Measurements from ENCODE around the gene PLEKHB1. TPM values are rescaled to one million over a fixed set of nuclear protein-coding genes. Genes with fewer than 3 reads are reported as not detected.

PLEKHB1 gene
- total RNA-seq, 1 experiment from 2014 or later: 37.1 TPM

GRCh38 chr11:73654482-73655021 is 8.2 kb downstream of the PLEKHB1 start:
- H3K18ac ChIP-seq (ENCODE audit: insufficient read length, low read depth, low read length): no peak overlapping the region
- H3K36me3 Mint-ChIP-seq (ENCODE audit: insufficient read depth in 1 of 3, low read depth in 3 of 3): peaks cover 0 to 18% (median 17%) of the 10 kb centered on the region in 3 experiments; a peak in 4 of 7 replicates
- no peak overlapping the region for H3K4me2 ChIP-seq (ENCODE audit: insufficient read depth, insufficient read length, low read length)
- no peaks in the 10 kb centered on the region for H4K20me1 ChIP-seq (ENCODE audit: control insufficient read depth, insufficient read depth, insufficient read length)
- no peak overlapping the region for H4K5ac ChIP-seq (ENCODE audit: insufficient read length, low read depth, low read length)
- no CpG with 5 or more reads among the region's 7 CpGs for WGBS (ENCODE audit: extremely low coverage, insufficient read length, low lambda C conversion rate)
- no peak overlapping the region for H4K91ac ChIP-seq (ENCODE audit: insufficient read length, low read depth, low read length)
- H3K4me1 ChIP-seq (ENCODE audit: insufficient read depth, low read length): peaks cover 5% of the 10 kb centered on the region; the same call in 1 of the 2 replicates
- H2BK5ac ChIP-seq (ENCODE audit: insufficient read length, low read length): no peak overlapping the region
- no peaks in the 10 kb centered on the region for H3K27me3 ChIP-seq (ENCODE audit: insufficient read depth, low read length)
- H3K23ac ChIP-seq (ENCODE audit: insufficient read length, low read depth, low read length): no peak overlapping the region
- H3K56ac ChIP-seq (ENCODE audit: insufficient read length, low read depth, low read length): no peak overlapping the region
- no peaks in the 10 kb centered on the region for H3K79me1 ChIP-seq (ENCODE audit: insufficient read depth, low read depth, low read length, poor library complexity, severe bottlenecking)
- H3K9me3 Mint-ChIP-seq: no peaks in the 10 kb centered on the region
- no peak overlapping the region for H3K4ac ChIP-seq (ENCODE audit: low read depth, low read length)
- H3K4me3 Mint-ChIP-seq: no peak overlapping the region; a peak in 1 of 5 replicates
- no peak overlapping the region for H2BK15ac ChIP-seq (ENCODE audit: low read depth, low read length)
- peaks cover 18 to 22% of the 10 kb centered on the region in 2 experiments for H3K4me1 Mint-ChIP-seq
- TF ChIP-seq, protein P1, sequence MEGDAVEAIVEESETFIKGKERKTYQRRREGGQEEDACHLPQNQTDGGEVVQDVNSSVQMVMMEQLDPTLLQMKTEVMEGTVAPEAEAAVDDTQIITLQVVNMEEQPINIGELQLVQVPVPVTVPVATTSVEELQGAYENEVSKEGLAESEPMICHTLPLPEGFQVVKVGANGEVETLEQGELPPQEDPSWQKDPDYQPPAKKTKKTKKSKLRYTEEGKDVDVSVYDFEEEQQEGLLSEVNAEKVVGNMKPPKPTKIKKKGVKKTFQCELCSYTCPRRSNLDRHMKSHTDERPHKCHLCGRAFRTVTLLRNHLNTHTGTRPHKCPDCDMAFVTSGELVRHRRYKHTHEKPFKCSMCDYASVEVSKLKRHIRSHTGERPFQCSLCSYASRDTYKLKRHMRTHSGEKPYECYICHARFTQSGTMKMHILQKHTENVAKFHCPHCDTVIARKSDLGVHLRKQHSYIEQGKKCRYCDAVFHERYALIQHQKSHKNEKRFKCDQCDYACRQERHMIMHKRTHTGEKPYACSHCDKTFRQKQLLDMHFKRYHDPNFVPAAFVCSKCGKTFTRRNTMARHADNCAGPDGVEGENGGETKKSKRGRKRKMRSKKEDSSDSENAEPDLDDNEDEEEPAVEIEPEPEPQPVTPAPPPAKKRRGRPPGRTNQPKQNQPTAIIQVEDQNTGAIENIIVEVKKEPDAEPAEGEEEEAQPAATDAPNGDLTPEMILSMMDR (conservative IDR thresholded peaks at IDR 0.05): no peak
- no peak overlapping the region for H2BK120ac ChIP-seq (ENCODE audit: low read depth, low read length, poor library complexity, severe bottlenecking)
- H3T11ph ChIP-seq (ENCODE audit: low read length): no peak overlapping the region
- no peak overlapping the region for H3K27ac ChIP-seq (ENCODE audit: insufficient read length, low read depth, low read length)
- no peaks in the 10 kb centered on the region for H3K79me2 ChIP-seq (ENCODE audit: insufficient read depth, low read length)
- no peaks in the 10 kb centered on the region for H3K9me3 ChIP-seq (ENCODE audit: control insufficient read depth, low read depth, low read length)
- no peak overlapping the region for H2AFZ ChIP-seq (ENCODE audit: low read length)
- no peak overlapping the region for H2AK5ac ChIP-seq (ENCODE audit: insufficient read length, low read length)
- H2BK12ac ChIP-seq (ENCODE audit: insufficient read length, low read depth, low read length): no peak overlapping the region
- no peaks in the 10 kb centered on the region for H3K23me2 ChIP-seq (ENCODE audit: insufficient read length, low read depth, low read length, poor library complexity, severe bottlenecking)
- peaks cover 4% of the 10 kb centered on the region for H3K27me3 Mint-ChIP-seq (ENCODE audit: low read depth)
- DNase-seq: no peak
- no peak overlapping the region for H3K27ac Mint-ChIP-seq
- H3K9ac ChIP-seq (ENCODE audit: extremely low read depth, insufficient read length, low read length): no peak overlapping the region
- no peak overlapping the region for H3K14ac ChIP-seq (ENCODE audit: insufficient read depth, low read length)
- H2BK20ac ChIP-seq (ENCODE audit: low read depth, low read length, poor library complexity, severe bottlenecking): no peak overlapping the region
- no peak overlapping the region for H4K8ac ChIP-seq (replicated peaks; ENCODE audit: insufficient read length, low read depth, low read length)

Data from H9 (cell line).